Activated CD4-positive, alpha-beta T cell treated with anti-CD3 and anti-CD28 coated beads for 4 hours (primary cell): ENCODE results near the gene PRDM16.

Source experiments
- DNase-seq, 2 donors: peaks; one replicate each; pipeline ENCODE4 v3.0.0-alpha.2; 2020

PRDM16 gene

GRCh38 chr1:3469104-3469848, 400.3 kb downstream of the PRDM16 start:
- DNase-seq, result no peak

DNA sequence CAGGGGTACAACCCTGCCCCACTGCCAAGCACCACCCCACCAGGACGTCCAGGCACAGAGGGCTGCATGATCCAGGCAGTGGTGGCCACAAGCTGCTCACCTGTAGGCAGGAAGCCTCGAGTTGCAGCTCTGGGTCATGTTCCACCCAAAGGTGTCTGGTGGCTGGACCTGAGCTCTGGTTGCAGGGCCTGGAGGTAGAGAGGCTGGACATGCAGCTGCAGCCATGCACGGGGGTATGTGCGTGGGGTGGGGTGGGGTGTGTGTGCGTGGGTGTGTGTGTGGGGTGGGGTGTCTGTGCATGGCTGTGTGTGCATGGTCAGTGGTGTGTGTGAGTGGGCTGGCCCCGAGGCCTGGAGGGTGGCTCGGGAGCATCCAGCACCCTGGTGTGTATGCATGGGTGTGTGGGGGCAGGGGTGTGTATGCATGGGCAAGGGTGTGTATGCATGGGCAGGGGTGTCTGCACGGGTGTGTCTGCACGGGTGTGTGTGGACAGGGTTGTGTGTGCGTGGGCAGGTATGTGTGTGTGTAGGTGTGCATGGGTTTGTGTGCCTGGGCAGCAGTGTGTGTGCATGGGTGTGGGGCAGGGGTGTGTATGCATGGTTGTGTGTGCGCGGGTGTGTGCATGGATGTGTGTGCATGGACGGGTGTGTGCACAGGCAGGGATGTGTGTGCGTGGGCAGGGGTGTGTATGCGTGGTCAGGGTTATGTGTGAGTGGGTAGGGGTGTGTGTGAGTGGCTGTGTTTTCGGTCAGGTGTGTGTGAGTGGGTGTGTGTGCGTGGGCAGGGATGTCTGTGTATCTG, 401.0 kb downstream of the PRDM16 start:
- DNase-seq, result no peak

GRCh38 chr1:3470650-3471355, 401.8 kb downstream of the PRDM16 start:
- DNase-seq, result no peak

DNA sequence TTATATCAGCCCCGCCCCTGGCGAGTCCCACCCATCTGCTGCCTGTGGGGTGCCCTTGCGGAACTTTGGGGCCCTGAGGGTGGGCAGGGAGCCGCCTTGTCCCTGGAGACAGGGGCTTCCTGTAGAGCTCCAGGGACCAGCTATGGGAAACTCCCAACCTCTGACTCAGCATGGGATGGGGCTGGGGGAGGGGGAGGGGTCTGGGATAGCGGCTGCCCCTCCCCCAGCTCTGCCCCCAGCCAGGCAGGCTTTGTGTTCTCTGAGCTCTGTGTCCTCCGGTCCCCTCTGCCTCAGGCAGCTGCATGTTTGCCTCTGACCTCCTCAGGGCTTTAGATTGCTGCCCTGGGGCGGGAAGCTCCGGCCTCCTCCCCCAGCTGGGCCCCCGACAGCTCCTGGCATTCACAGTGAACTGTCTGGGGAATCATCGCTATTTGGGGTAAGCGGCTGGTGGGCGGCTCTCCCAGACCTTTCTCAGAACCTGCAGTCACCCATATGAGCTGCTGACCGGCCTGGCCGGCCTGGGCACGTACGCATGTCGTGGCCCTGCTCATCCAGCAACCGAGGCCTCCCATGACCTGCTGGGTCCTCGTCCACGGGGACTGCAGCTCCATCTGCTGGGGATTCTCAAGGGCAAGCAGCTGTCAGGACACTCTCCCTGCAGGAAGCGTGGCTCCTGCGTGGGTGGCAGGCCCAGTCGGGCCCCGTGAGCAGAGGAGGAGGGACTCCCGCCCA, 402.5 kb downstream of the PRDM16 start:
- no peak for DNase-seq

DNA sequence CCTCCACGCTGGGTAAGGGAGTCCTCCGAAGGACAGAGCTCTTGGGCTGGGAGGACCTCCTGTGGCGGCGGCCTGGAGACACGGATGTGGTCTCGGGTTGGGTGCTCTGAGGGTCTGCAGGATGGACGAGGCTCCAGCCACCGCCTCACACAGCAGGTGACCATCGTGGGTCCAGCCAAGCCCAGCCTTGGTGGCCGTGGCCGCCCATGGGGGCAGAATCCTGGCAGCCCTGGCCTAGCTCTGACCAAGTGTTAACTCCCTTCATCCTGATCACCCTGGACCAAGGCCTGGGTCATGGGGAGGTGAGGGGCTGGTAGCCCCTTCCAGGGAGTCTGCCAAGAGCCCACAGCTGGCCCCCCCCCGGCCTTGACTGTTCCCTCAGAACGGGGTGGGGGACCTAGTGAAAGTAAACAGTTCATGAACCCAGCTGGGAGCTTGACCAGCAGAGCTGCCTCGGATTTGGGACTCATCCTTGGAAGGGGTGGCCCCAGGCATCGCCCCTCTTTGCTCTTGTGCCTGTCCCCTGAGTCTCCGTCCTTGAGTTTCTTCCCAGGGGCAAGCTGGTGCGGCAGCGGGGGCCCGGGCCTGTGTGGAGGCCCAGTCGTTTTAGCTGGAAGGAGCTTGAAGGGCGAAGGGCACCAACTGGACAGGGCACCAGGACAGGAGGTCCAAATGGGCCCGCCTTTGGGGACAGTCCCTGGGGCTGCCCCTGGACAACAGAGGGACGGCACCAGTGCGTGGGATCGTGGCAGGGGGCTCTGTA, 403.3 kb downstream of the PRDM16 start:
- no peak for DNase-seq

DNA sequence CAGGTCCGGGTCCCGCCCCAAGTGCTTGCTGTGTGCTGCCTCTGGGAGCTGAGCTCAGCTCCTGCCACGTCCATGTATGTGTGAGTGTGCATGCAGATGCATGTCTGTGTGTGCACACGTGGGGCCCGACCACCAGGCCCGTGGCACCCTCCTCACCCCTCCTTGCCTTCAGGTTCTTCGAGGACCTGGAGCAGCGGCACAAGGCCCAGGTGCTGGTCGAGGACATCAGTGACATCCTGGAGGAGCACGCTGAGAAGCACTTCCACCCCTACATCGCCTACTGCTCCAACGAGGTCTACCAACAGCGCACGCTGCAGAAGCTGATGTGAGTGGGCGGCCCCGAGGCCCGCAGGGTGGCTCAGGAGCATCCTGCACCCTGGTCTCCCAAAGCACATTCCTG, 403.9 kb downstream of the PRDM16 start:
- DNase-seq, result no peak

DNA sequence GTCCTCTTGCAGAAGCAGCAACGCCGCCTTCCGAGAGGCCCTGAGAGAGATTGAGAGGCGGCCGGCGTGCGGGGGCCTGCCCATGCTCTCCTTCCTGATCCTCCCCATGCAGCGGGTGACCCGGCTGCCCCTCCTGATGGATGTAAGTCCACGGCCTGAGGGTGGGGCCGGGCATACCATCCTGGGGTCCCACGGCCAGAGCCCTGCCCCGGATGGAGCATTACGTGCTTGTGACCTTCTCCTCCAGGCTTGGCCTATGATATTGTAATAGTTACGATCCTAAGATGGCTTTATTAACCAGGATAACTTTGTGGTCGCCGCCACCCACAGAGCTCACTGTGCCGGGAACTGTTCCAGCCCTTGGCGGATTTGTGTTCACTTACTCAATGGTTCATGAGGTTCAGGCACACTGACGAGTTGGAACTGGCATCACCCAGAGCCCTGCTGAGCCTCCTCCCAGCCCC, 404.4 kb downstream of the PRDM16 start:
- no peak for DNase-seq

GRCh38 chr1:3474016-3474415, 405.0 kb downstream of the PRDM16 start:
- DNase-seq, result no peak

DNA sequence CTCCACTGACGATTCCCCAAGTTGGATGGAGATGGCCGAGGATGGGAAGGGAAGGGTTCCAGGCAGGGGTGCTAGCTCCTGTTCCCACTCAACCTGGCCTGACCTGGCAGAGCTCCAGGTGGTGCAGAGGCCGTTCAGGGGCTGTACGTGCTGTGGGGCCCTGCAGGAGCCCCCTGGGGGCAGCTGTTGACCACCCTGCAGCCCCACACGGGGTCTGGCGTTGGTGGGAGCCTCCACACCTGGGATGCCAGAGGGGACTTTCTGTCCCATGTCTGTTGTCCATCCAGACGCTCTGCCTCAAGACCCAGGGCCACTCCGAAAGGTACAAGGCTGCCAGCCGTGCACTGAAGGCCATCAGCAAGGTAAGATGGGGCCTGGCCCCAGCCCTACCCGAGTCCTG, 405.4 kb downstream of the PRDM16 start:
- DNase-seq, result no peak

DNA sequence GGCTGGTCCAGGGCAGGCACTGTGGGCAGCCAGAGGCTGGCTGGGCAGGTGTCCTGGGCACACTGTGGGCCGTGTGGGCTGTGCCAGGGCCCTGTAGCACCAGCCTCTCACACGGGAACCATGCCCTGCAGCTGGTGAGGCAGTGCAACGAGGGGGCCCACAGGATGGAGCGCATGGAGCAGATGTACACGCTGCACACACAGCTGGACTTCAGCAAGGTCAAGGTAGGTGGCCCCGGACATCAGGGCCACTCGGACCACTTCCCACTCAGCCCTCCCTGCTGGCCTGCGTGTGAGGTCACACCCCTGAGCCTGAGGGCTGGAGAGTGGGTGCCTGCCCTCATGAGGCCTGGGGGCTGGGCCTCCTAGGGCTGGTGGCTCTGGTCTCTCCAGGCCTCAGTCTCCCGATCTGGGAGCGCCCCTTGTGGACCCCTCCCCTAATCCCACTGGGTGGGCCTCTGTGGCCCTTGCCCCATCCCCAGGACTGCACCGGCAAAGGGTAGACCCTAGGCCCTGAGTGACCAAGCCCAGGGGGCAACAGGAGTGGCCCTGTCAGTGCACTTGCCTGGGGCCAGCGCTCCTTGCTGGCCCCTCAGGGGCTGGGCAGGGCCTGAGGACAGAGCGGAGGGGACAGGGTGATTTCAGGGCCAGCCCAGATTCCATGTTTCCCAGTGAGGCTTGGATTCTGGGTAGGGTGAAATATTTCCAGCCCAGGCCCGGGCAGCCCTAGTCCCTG, 407.0 kb downstream of the PRDM16 start:
- DNase-seq, result no peak

DNA sequence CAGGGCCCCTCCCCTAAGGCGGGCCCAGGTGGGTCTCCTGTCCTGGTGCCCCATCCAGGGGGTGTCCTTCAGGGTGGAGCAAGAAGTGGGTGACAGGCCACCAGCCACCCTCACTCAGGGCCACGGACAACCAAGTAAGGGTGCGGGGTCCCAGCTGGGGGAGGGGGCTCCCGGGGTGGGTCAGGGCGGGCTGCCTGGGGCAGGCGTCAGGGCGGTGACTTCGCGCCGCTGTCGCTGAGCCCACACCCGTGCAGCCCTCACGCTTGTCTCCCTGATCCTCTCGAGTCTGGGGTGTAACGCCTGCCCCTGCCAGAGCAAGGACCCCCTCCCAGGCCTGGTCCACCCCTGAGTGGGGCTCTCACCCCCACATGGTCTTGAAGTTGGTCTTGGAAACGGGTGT, 407.7 kb downstream of the PRDM16 start:
- DNase-seq, result no peak

GRCh38 chr1:3477241-3477995, 408.4 kb downstream of the PRDM16 start:
- no peak for DNase-seq

GRCh38 chr1:3478187-3478586, 409.2 kb downstream of the PRDM16 start:
- DNase-seq, result no peak

DNA sequence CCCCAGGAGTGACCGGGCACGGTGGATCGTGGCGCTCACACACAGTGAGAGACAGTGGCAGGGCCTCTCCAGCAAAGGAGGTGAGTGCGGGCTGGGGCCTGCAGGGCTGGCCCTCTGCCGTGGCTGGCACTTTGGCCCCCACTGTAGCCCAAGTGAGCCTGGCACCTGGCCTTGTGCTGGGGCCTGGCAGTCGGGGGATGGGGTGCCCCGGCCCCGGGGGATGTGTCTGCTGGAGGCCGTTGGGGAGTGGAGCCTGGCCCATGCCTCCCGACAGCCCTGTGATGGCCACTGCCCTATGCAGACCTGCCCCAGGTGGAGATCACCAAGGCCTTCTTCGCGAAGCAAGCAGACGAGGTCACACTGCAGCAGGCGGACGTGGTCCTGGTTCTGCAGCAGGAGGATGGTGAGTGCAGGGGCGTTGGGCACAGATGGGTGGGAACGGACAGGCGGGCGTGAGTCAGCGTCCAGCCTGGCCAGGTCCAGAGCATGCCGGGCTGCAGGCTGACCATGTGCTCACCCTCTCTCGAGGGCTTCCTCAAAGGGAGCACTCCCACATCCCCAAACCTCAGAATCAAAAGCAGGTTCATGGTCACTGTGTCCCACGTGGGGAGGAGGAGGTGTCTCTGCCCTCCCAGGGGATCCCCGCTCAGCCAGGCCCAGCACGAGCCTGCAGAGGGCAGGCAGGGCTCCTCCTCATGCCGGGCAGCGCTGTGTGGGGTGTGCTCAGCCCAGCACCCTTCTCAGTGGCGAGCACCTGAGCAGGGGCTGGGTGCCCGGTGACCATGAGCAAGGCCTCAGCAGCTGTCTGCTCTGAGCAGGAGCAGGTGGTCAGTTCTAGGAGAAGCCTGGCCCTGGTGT, 410.7 kb downstream of the PRDM16 start:
- DNase-seq, result no peak

DNA sequence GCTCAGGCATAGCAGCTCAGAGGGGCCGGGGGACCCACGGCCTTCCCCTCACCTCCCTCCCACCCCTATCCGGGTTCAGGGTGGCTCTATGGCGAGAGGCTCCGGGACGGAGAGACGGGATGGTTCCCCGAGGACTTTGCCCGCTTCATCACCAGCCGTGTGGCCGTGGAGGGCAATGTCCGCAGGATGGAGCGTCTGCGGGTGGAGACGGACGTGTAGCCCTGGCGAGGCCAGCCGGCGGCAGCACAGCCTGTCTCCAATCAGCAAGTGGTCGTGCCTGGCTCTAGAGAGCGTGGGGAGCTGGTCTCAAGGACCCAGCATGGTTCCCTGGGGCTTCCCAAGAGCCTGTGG, 411.3 kb downstream of the PRDM16 start:
- DNase-seq, result no peak

DNA sequence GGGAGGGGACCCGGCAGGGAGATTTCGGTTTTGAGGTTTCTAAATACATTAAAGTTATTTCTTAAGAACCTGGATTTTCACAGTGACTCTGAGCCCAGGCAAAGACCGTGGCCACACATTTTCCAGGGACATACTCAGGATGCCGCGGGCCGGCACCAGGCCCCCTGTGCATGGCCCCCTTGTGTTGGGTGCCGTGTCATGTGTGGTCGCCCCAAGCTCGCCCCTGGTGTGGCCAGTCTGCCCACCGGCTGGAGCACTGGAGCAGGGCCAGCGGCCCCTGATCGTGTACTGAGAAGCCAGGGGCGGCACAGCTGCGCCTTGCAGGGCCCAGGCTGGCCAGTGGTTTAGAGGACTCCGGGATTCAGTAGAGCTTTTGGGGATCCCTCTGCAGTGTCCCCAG, 412.0 kb downstream of the PRDM16 start:
- DNase-seq, result no peak

GRCh38 chr1:3481836-3482375, 412.9 kb downstream of the PRDM16 start:
- no peak for DNase-seq

DNA sequence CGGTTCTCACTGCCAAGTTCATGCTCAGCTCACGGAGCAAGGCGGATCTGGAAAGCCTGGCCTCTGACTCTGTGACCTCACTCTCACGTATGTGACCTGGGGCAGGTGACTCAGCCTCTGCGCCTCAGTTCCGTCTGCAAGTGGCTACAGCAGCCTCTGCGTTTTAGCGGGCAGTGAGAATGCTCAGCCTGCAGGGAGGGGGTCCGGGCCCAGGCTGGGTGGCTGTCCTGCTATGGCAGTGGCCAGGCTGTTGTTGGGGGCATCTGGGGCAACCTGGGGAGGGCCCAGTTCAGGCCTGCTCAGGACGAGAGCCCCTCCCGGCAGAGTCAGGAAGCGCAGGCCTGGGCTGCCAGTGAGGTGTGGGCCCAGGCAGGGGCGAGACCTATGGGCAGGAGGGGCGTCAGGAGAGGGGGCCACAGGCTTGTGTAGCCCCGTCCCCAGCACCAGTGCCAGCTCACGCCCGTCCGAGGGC, 413.4 kb downstream of the PRDM16 start:
- DNase-seq, result no peak

DNA sequence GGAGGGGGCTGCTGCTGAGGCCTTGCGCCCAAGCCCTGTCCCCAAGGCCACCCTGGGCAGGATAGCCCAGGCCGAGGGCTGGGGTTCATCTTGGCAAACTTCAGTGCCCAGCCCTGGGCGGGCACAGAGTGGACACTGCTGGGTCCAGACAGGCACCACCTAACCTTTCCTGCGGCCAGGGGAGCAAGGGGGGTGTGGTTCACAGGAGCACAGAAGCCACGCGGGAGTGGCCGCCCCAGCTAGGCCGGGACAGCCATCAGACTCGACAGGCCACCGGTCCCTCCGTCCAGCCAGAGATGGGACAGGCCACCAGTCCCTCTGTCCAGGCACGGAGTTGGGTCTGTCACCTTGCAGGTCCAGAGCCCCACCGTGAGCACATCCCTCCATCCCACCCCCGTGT, 414.4 kb downstream of the PRDM16 start:
- no peak for DNase-seq
